HUES64 (cell line): ENCODE measurements around the gene ACBD7.
A peak's percentile ranks its signal among the peaks of the same experiment; 100 is the strongest.

Source experiments
- H3K27ac ChIP-seq: 2 replicates; pipeline ENCODE4 v1.7.0; 2013; ENCODE audit warnings: low read depth, low read length, inconsistent platforms
- H3K27me3 ChIP-seq: 2 replicates; pipeline ENCODE4 v1.6.1; 2013; ENCODE audit warnings: mild to moderate bottlenecking, low read length; ENCODE audit not compliant: insufficient read depth
- H3K36me3 ChIP-seq: 2 replicates; pipeline ENCODE4 v1.6.1; 2013; ENCODE audit warnings: mild to moderate bottlenecking, low read length; ENCODE audit not compliant: insufficient read depth
- H3K4me1 ChIP-seq: 2 replicates; pipeline ENCODE4 v1.6.1; 2013; ENCODE audit warnings: mild to moderate bottlenecking, low read length, moderate library complexity; ENCODE audit not compliant: insufficient read depth
- H3K4me3 ChIP-seq: 2 replicates; pipeline ENCODE4 v1.5.1; 2013; ENCODE audit warnings: mild to moderate bottlenecking, low read length, moderate library complexity
- H3K9ac ChIP-seq: 2 replicates; pipeline ENCODE4 v1.6.1; 2013; ENCODE audit warnings: mild to moderate bottlenecking, low read depth, low read length
- H3K9me3 ChIP-seq: 2 replicates; pipeline ENCODE4 v1.6.1; 2013; ENCODE audit warnings: low read depth, low read length; ENCODE audit not compliant: insufficient read depth
- WGBS: fragments of 150-250, 120-280 bp; methylation state at CpG from one replicate; pipeline ENCODE4 v1.1.7; 2013; ENCODE audit warnings: missing lambda C conversion rate; 5-methylcytosine and 5-hydroxymethylcytosine counted together

ACBD7 gene

DNA sequence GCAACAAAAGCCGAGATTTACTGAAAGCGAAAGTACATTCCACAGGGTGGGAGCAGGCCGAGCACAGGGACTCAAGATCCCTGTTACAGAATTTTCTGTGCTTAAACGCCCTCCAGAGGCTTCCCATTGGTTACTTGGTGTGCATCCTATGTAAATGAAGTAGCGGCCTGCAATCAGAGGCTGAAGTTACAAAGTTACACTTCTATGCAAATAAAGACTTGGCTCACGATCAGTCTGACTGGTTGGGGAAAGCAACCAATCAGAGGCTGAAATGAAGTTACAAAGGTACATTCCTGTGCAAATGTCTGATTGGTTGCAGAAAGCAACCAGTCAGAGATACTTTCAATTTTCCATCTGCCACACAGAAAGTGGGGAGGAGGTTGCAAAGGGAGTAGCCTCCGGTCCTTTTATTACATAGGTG is 4.1 kb downstream of the ACBD7 start:
- H3K27ac ChIP-seq: peak overlapping the region; percentile 69; the same call in 1 of the 2 replicates
- peaks cover 6% of the 10 kb centered on the region; the same call in 1 of the 2 replicates for H3K4me1 ChIP-seq
- H3K9ac ChIP-seq: peak overlapping the region; percentile 51; the same call in 1 of the 2 replicates
- H3K36me3 ChIP-seq: no peaks in the 10 kb centered on the region
- H3K9me3 ChIP-seq: no peaks in the 10 kb centered on the region
- 63% methylated on average over 7 of the region's 7 CpGs for WGBS
- H3K27me3 ChIP-seq: no peaks in the 10 kb centered on the region
- peak overlapping the region; percentile 38; the same call in 1 of the 2 replicates for H3K4me3 ChIP-seq

DNA sequence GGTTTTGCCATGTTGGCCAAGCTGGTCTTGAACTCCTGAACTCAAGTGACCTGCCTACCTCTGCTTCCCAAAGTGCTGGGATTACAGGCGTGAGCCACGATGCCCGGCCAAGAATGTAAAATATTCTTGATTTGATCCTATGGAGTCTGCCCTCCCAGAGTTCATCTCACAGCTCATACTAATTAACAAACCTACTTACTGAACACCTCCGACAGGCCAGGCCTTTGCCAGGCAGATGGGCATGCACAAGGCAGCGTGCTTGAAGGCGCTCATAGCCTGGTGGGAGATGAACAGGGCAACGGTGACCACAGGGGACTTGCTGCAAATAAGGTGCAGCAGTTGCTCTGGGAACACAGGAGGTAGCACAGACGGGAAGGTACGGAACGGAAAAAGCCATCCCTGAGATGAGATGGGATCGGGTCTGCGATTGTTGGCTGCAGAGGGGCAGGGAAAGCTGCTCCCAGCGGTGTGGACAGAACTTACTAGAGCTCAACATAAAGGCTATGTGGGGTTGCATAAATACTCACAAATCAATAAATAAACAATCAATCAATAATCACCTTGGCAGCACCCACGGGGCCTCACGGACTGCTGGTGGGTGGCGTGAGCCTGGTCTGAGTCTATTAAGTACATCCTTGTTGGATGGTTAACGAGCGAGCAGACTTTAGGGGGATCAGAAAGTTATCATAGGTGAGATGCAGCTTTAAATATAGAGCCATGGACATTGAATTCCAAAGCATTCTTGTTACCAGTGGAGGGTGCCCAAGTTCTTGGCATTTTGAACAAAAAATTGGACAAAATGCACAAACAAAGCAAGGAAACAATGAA is 4.7 kb downstream of the ACBD7 start:
- H3K9ac ChIP-seq: peak overlapping the region; percentile 51
- H3K27me3 ChIP-seq: no peaks in the 10 kb centered on the region
- H3K36me3 ChIP-seq: no peaks in the 10 kb centered on the region
- H3K4me3 ChIP-seq: peak overlapping the region; percentile 38; the same call in 1 of the 2 replicates
- WGBS: 93% methylated on average over 18 of the region's 18 CpGs
- H3K4me1 ChIP-seq: peaks cover 6% of the 10 kb centered on the region; the same call in 1 of the 2 replicates
- H3K9me3 ChIP-seq: no peaks in the 10 kb centered on the region
- H3K27ac ChIP-seq: peak overlapping the region; percentile 69; the same call in 1 of the 2 replicates

DNA sequence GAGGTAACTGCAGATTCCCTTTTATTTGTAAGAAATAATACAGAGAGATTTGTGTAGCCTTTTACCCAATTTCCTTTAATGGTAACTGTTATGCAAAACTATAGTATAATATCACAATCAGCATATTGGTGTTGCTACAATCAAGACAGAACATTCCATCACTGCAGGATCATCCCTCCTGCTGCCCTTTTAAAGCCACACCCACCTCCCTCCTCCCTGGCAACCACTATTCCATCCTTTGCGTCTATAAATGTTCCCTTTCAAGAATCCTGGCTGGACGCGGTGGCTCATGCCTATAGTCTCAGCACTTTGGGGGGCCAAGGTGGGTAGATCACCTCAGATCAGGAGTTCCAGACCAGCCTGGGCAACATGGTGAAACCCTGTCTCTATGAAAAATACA is 13.2 kb downstream of the ACBD7 start:
- Histone ChIP-seq H3K9ac (no peak overlapping the region), H3K9me3 (peaks cover 27% of the 10 kb centered on the region), H3K27me3 (no peaks in the 10 kb centered on the region), H3K4me1 (no peaks in the 10 kb centered on the region), H3K27ac (no peak overlapping the region), H3K36me3 (0 out of 2 replicates have a peak, but pooled peaks cover 4% of the 10 kb centered on the region), H3K4me3 (no peak overlapping the region)
- 90% methylated on average over 3 of the region's 3 CpGs for WGBS

DNA sequence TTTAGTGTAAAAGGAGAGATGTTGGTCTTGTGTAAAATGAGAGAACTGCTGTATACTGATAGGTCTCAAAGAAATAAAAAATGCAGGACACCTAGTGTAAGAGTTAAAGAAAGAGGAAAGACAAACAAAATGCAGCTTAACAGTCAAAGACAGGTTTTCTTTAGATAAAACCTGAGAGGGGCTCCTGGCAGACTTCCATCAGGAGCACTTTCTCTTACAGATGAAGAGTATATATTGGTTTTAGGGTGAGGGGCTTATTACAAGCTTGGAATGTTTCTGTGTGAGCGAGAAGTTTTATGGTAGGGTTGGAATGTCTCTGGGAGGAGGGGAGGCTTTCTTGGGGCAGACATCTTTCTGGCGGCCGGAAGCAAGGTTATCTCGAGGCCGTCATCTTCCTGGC is 16.2 kb downstream of the ACBD7 start:
- H3K27me3 ChIP-seq: no peaks in the 10 kb centered on the region
- no peak overlapping the region for H3K27ac ChIP-seq
- no peak overlapping the region for H3K9ac ChIP-seq
- H3K36me3 ChIP-seq: 0 out of 2 replicates have a peak, but pooled peaks cover 4% of the 10 kb centered on the region
- no peak overlapping the region for H3K4me3 ChIP-seq
- no peaks in the 10 kb centered on the region for H3K4me1 ChIP-seq
- 95% methylated on average over 5 of the region's 5 CpGs for WGBS
- H3K9me3 ChIP-seq: peaks cover 27% of the 10 kb centered on the region

DNA sequence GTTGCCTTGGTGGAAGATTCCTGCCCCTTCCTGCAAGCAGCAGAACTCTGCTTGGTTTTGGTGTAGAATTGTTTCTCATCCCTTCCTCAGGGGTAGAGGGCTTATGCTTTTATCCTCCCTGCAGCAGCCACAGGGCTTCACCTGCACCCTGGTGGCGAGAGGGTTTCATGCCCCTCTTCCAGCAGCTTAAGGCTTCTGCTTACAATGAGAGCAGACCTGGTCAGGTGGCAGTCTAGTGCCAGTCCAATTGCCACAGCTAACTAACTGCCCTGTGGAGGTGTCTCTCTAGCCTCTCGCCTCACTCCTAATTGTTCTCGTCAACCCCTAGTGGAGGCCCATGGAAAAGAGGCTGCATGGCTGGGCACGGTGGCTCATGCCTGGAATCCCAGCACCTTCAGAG is 19.3 kb downstream of the ACBD7 start:
- 82% methylated on average over 4 of the region's 4 CpGs for WGBS
- Histone ChIP-seq H3K27ac (no peak overlapping the region), H3K4me1 (no peaks in the 10 kb centered on the region), H3K36me3 (0 out of 2 replicates have a peak, but pooled peaks cover 4% of the 10 kb centered on the region), H3K27me3 (no peaks in the 10 kb centered on the region), H3K9me3 (peaks cover 32% of the 10 kb centered on the region), H3K9ac (no peak overlapping the region), H3K4me3 (no peak overlapping the region)

DNA sequence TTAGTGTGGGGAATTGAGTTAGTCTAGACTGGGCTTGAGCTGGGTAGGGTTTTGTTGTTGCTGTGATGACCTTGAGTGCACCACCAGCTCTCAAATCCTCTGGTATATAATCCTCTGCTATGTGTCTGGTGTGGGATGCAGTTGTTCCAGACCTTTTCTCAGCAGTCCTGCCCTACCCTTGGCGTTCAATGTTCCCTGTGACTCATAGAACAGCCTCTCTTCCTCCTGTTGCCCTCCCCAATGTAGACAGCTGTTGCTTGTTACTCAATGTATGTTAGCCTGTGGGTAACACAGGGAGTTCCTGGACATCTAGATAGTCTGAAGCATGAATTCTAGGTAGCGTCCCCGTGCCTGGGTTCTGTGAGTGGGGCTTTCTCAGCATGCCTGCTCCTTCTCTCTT is 19.8 kb downstream of the ACBD7 start:
- Histone ChIP-seq H3K9ac (no peak overlapping the region), H3K4me1 (no peaks in the 10 kb centered on the region), H3K27me3 (no peaks in the 10 kb centered on the region), H3K4me3 (no peak overlapping the region), H3K36me3 (0 out of 2 replicates have a peak, but pooled peaks cover 4% of the 10 kb centered on the region), H3K27ac (no peak overlapping the region), H3K9me3 (peaks cover 29% of the 10 kb centered on the region)
- 86% methylated on average over 3 of the region's 3 CpGs for WGBS

DNA sequence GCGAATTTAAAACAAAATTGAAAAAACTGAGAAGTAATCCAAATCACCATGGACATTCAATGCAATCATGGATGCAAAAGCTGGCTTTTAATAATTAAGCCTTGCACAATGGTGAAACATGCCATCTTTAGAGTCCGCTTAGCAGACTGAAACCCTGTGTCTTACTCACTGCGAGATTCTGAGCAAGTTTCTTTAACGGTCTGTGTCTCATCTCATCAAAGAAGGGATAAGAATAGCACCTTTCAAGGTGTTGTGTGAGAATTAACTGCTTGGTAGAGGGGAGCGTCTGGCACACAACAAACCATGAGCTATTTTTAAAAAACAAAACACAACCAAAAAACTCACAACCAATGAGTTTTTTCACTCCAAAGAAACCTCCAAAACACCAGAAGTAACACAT is 21.4 kb downstream of the ACBD7 start:
- Histone ChIP-seq H3K9ac (no peak overlapping the region), H3K27me3 (no peaks in the 10 kb centered on the region), H3K4me1 (no peaks in the 10 kb centered on the region), H3K36me3 (no peaks in the 10 kb centered on the region), H3K27ac (no peak overlapping the region), H3K9me3 (peaks cover 16% of the 10 kb centered on the region), H3K4me3 (no peak overlapping the region)
- 95% methylated on average over 5 of the region's 5 CpGs for WGBS

DNA sequence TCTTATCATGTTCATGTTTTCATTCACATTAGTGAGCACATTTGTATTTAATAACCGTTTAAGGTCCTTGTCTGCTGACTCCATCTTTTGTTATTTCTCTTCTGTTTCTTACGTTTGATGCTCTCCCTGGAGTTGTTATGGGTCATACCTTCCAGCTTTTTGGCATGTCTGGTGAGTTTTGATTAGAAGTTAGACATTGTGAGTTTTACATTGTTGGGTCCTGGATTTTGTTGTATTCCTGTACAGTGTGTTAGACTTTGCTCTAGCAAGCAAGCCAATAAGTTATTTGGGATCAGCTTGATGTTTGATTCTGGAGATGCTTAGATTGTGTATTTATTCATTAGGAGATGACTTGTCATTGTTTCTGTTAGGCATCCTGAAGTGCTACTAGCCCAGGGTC is 27.9 kb downstream of the ACBD7 start:
- no peak overlapping the region for H3K4me3 ChIP-seq
- H3K9ac ChIP-seq: no peak overlapping the region
- no peak overlapping the region for H3K27ac ChIP-seq
- no peaks in the 10 kb centered on the region for H3K36me3 ChIP-seq
- H3K27me3 ChIP-seq: no peaks in the 10 kb centered on the region
- peaks cover 8% of the 10 kb centered on the region; the same call in 1 of the 2 replicates for H3K9me3 ChIP-seq
- 90% methylated on average over 2 of the region's 2 CpGs for WGBS
- no peaks in the 10 kb centered on the region for H3K4me1 ChIP-seq

DNA sequence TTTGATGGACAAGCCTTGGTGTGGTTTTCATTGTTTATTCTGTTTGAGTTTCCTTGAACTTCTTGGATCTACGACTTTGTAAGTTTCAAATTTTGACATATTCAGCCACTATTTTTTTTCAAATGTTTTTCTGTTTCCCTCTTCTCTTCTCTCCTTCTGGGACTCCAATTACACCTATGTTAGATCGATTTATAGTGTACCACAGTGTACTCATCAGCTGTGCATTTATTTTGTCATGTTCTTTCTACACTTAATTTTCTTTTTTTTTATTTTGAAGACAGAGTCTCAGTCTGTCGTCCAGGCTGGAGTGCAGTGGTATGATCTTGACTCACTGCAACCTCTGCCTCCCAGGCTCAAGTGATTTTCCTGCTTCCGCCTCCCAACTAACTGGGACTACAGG is 28.7 kb downstream of the ACBD7 start:
- H3K27me3 ChIP-seq: no peaks in the 10 kb centered on the region
- WGBS: 92% methylated on average over 4 of the region's 4 CpGs
- H3K4me3 ChIP-seq: no peak overlapping the region
- peaks cover 6% of the 10 kb centered on the region; the same call in 1 of the 2 replicates for H3K9me3 ChIP-seq
- no peaks in the 10 kb centered on the region for H3K4me1 ChIP-seq
- no peak overlapping the region for H3K27ac ChIP-seq
- H3K36me3 ChIP-seq: no peaks in the 10 kb centered on the region
- H3K9ac ChIP-seq: no peak overlapping the region

DNA sequence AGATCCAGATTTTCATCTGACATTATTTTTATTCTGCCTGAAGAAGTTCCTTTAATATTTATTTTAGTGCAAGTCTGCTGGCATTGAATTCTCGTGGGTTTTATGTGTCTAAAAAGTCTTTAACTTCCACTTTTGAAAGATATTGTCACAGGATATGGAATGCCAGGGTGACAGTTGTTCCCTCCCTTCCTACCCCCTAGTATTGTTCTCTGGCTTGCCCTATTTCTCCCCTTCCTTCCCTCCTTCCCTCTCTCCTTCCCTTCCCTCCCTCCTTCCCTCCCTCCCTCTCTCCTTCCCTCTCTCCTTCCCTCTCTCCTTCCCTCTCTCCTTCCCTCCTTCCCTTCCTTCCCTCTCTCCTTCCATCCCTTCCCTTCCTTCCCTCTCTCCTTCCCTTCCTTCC is 29.9 kb downstream of the ACBD7 start:
- Histone ChIP-seq H3K9me3 (peaks cover 6% of the 10 kb centered on the region; the same call in 1 of the 2 replicates), H3K4me1 (no peaks in the 10 kb centered on the region), H3K27me3 (no peaks in the 10 kb centered on the region), H3K9ac (no peak overlapping the region), H3K36me3 (no peaks in the 10 kb centered on the region), H3K27ac (no peak overlapping the region), H3K4me3 (no peak overlapping the region)
- whole genome bisulfite sequencing: 90% methylated on average over 1 of the region's 1 CpG

DNA sequence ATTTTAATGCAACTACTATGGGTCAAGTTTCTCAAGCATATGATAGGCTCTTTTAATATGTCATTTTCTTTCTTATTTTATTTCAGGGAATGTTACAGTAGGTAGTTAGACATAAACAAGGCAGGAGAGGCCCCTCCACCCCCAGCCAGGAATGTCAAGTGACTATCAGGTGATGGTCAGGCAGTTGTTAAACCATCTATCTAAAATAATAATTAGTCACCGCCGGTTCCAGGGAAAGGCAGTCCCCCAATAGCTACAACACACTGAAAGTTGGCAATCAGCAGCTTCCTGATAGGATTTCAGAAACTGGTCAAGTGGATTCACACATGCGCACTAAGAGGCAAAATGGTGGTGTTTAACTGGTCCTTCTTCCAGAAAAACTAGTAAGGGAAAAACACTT is 35.5 kb downstream of the ACBD7 start:
- Histone ChIP-seq H3K9ac (no peak overlapping the region), H3K9me3 (no peaks in the 10 kb centered on the region), H3K27me3 (no peaks in the 10 kb centered on the region), H3K4me3 (no peak overlapping the region), H3K4me1 (no peaks in the 10 kb centered on the region), H3K27ac (no peak overlapping the region), H3K36me3 (no peaks in the 10 kb centered on the region)
- 98% methylated on average over 3 of the region's 3 CpGs for WGBS
